Neural progenitor cell (in vitro differentiated cells): ENCODE data around the gene MARCO. TPM values are rescaled to one million over a fixed set of nuclear protein-coding genes. Genes with fewer than 3 reads are reported as not detected.

ENCODE experiments used
- DNase-seq: peaks from one replicate; pipeline ENCODE4 v3.0.0-alpha.2; 2016; ENCODE audit warnings: low spot score
- H2AFZ ChIP-seq: fragments of 200-600 bp; sonication (generic); replicated peaks from 2 replicates; pipeline ENCODE4 v1.6.1; 2016; ENCODE audit warnings: antibody characterized with exemption
- H3F3A ChIP-seq: fragments of 200-600 bp; sonication (generic); 2 replicates; pipeline ENCODE4 v1.6.1; 2016; ENCODE audit warnings: antibody characterized with exemption, low read depth
- H3K27ac ChIP-seq: fragments of 200-600 bp; sonication (generic); 2 replicates; pipeline ENCODE4 v1.5.1; 2016; ENCODE audit warnings: mild to moderate bottlenecking
- H3K27me3 ChIP-seq: fragments of 200-600 bp; sonication (generic); 2 replicates; pipeline ENCODE4 v1.6.1; 2016; ENCODE audit warnings: mild to moderate bottlenecking, moderate library complexity
- H3K36me3 ChIP-seq: fragments of 200-600 bp; sonication (generic); 2 replicates; pipeline ENCODE4 v1.5.1; 2016
- H3K4me1 ChIP-seq: fragments of 200-600 bp; sonication (generic); 2 replicates; pipeline ENCODE4 v1.6.1; 2016; ENCODE audit warnings: mixed run types
- H3K4me2 ChIP-seq: fragments of 200-600 bp; sonication (generic); 2 replicates; pipeline ENCODE4 v1.6.1; 2016
- H3K4me3 ChIP-seq: fragments of 200-600 bp; sonication (generic); 2 replicates; pipeline ENCODE4 v1.5.1; 2016
- H3K79me2 ChIP-seq: fragments of 200-600 bp; sonication (generic); 2 replicates; pipeline ENCODE4 v1.6.1; 2016; ENCODE audit warnings: low read depth
- H3K9ac ChIP-seq: fragments of 200-600 bp; sonication (generic); 2 replicates; pipeline ENCODE4 v1.6.1; 2016
- H3K9me3 ChIP-seq: fragments of 200-600 bp; sonication (generic); 2 replicates; pipeline ENCODE4 v1.5.1; 2016; ENCODE audit warnings: low read depth
- H4K20me1 ChIP-seq: fragments of 200-600 bp; sonication (generic); 2 replicates; pipeline ENCODE4 v1.6.1; 2016; ENCODE audit warnings: low read depth
- H3K27ac Mint-ChIP-seq: 3 replicates; pipeline ENCODE4 v1.8.0; 2021; ENCODE audit warnings: mixed read lengths
- H3K27me3 Mint-ChIP-seq: 2 replicates; pipeline ENCODE4 v1.8.0; 2022; ENCODE audit warnings: low read depth, mild to moderate bottlenecking, inconsistent platforms, moderate library complexity, mixed read lengths; ENCODE audit not compliant: insufficient read depth
- H3K36me3 Mint-ChIP-seq: 3 replicates; pipeline ENCODE4 v1.8.0; 2021; ENCODE audit warnings: mixed read lengths
- H3K4me1 Mint-ChIP-seq: 3 replicates; pipeline ENCODE4 v1.8.0; 2021; ENCODE audit warnings: mixed read lengths
- H3K4me3 Mint-ChIP-seq: 3 replicates; pipeline ENCODE4 v1.8.0; 2021; ENCODE audit warnings: mild to moderate bottlenecking, moderate library complexity, mixed read lengths
- H3K9me3 Mint-ChIP-seq: 3 replicates; pipeline ENCODE4 v1.8.0; 2020; ENCODE audit warnings: mixed read lengths
- EZH2 ChIP-seq: fragments of 200-600 bp; sonication (generic); IDR thresholded peaks from 2 replicates; pipeline ENCODE4 v1.6.1; 2017; ENCODE audit warnings: antibody characterized with exemption, mild to moderate bottlenecking, moderate library complexity
- EZH2phosphoT487 ChIP-seq: fragments of 200-600 bp; sonication (generic); IDR thresholded peaks from 2 replicates; pipeline ENCODE4 v1.6.1; 2017; ENCODE audit warnings: antibody characterized with exemption
- total RNA-seq: library from RNA; depleted of rRNA; stranded (reverse); fragments of >200 nt; gene quantifications from 2 replicates; pipeline ENCODE4 v1.2.3, GENCODE V29; 2015; ENCODE audit warnings: low replicate concordance
- TF ChIP-seq, protein P1 (sequence below): fragments of 200-600 bp; sonication (generic); IDR thresholded peaks from 2 replicates; pipeline ENCODE4 v1.5.1; 2017; ENCODE audit warnings: antibody characterized with exemption, mild to moderate bottlenecking

Gene MARCO
- total RNA-seq, 1 donor from 2014 or later, result not detected

DNA sequence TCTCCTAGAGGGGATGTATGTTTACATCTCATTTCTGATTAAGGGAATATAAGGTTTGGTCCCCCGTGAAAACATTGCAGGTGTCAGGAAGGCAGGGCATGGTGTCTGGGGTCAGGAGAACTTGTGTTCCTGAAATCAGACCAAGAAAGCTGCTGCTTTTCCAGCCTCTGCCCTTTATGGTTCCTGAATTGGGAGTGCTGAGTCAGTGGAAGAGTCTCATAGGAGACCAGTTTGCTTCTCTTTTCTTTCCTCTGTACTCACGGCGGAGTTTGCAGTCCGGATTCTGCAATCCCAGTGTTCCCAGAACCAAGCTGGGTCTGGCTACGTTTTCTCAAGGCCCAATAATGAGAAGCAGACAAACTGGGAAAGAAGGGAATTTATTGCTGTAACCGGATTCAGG lies 5.1 kb upstream of the MARCO start:
- peaks cover 7% of the 10 kb centered on the region for H3K9me3 ChIP-seq
- H3K4me2 ChIP-seq, result no peak overlapping the region
- H4K20me1 ChIP-seq, result no peaks in the 10 kb centered on the region
- no peaks in the 10 kb centered on the region for H3F3A ChIP-seq
- no peak overlapping the region for H3K9ac ChIP-seq
- H3K27ac ChIP-seq, result no peak overlapping the region
- no peak for DNase-seq
- Mint-ChIP-seq H3K4me3 (no peak overlapping the region), H3K9me3 (peaks cover 11% of the 10 kb centered on the region), H3K36me3 (no peaks in the 10 kb centered on the region), H3K27ac (no peak overlapping the region), H3K4me1 (no peaks in the 10 kb centered on the region), H3K27me3 (peaks cover 2% of the 10 kb centered on the region)
- H3K36me3 ChIP-seq, result no peaks in the 10 kb centered on the region
- no peaks in the 10 kb centered on the region for H3K79me2 ChIP-seq
- H2AFZ ChIP-seq, result no peak overlapping the region
- H3K27me3 ChIP-seq, result peaks cover 4% of the 10 kb centered on the region
- no peaks in the 10 kb centered on the region for H3K4me1 ChIP-seq
- no peak overlapping the region for H3K4me3 ChIP-seq
- TF ChIP-seq EZH2 (no peak), EZH2phosphoT487 (no peak)
- TF ChIP-seq, protein P1, sequence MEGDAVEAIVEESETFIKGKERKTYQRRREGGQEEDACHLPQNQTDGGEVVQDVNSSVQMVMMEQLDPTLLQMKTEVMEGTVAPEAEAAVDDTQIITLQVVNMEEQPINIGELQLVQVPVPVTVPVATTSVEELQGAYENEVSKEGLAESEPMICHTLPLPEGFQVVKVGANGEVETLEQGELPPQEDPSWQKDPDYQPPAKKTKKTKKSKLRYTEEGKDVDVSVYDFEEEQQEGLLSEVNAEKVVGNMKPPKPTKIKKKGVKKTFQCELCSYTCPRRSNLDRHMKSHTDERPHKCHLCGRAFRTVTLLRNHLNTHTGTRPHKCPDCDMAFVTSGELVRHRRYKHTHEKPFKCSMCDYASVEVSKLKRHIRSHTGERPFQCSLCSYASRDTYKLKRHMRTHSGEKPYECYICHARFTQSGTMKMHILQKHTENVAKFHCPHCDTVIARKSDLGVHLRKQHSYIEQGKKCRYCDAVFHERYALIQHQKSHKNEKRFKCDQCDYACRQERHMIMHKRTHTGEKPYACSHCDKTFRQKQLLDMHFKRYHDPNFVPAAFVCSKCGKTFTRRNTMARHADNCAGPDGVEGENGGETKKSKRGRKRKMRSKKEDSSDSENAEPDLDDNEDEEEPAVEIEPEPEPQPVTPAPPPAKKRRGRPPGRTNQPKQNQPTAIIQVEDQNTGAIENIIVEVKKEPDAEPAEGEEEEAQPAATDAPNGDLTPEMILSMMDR, result no peak

DNA sequence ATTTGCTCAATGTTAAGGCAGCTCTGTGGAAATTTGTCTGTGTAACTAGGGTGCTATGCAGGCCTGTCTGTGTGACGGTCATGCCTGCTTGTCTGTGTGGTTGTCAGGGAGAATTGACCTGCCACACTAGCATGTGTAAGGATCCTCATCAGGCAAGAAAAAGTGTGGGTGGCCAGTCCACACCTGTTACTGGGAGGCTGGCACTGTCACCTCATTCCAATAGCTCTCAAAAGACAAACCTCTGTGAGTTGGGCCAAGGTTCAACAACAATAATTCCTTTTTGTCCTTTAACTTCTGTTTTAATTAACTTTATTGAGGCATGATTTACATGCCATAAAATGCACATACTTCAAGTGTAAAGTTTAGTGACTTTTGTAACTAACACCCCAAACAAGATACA lies 4.2 kb upstream of the MARCO start:
- Histone ChIP-seq H3K4me1 (no peaks in the 10 kb centered on the region), H2AFZ (no peak overlapping the region), H3K36me3 (no peaks in the 10 kb centered on the region), H3K79me2 (no peaks in the 10 kb centered on the region), H3K27me3 (peaks cover 4% of the 10 kb centered on the region), H3K4me2 (no peak overlapping the region), H3F3A (no peaks in the 10 kb centered on the region), H3K4me3 (no peak overlapping the region), H3K27ac (no peak overlapping the region), H3K9me3 (peaks cover 7% of the 10 kb centered on the region), H3K9ac (no peak overlapping the region), H4K20me1 (no peaks in the 10 kb centered on the region)
- Mint-ChIP-seq H3K27ac (no peak overlapping the region), H3K4me1 (no peaks in the 10 kb centered on the region), H3K27me3 (peaks cover 2% of the 10 kb centered on the region), H3K4me3 (no peak overlapping the region), H3K9me3 (peaks cover 8% of the 10 kb centered on the region), H3K36me3 (no peaks in the 10 kb centered on the region)
- DNase-seq, result no peak
- TF ChIP-seq EZH2 (no peak), EZH2phosphoT487 (no peak)
- TF ChIP-seq, protein P1, result no peak

DNA sequence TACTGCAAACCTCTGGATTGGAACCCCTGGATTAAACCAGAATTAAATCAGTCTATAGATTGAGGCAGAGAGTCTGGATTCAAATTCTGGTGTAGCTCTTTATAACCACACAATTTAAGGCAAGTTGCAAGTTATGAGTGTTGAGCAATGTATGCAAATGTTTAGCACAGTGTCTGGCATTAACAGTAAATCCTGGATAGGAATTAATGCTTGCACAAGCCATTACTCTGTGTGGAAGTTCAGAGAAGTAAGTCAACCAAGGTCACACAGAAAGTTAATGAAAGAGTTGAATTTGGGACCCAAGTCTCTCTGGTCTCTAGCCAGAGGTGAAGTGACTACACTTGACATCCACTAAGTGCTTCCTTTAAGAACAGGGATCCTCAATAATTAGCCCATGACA lies 2.0 kb upstream of the MARCO start:
- Histone ChIP-seq H3K4me1 (no peaks in the 10 kb centered on the region), H3K79me2 (no peaks in the 10 kb centered on the region), H3K4me2 (no peak overlapping the region), H3K9me3 (no peaks in the 10 kb centered on the region), H4K20me1 (no peaks in the 10 kb centered on the region), H3K27me3 (no peaks in the 10 kb centered on the region), H3K9ac (no peak overlapping the region), H3K27ac (no peak overlapping the region), H3K4me3 (no peak overlapping the region), H3F3A (no peaks in the 10 kb centered on the region), H2AFZ (no peak overlapping the region), H3K36me3 (no peaks in the 10 kb centered on the region)
- Mint-ChIP-seq H3K4me1 (no peaks in the 10 kb centered on the region), H3K9me3 (no peaks in the 10 kb centered on the region), H3K27ac (no peak overlapping the region), H3K36me3 (no peaks in the 10 kb centered on the region), H3K4me3 (no peak overlapping the region), H3K27me3 (peaks cover 2% of the 10 kb centered on the region)
- DNase-seq, result no peak
- TF ChIP-seq, protein P1, result no peak
- TF ChIP-seq EZH2 (no peak), EZH2phosphoT487 (no peak)
